Hippocampal formation (tissue), 2 donors: ENCODE data around the gene DPAGT1.
A peak's percentile ranks its signal among the peaks of the same experiment; 100 is the strongest.

Experiments
- DNase-seq, 2 donors: peaks; one replicate each; lab custom pipeline; 2025; lab: John Stamatoyannopoulos, UW

The DPAGT1 gene

GRCh38 chr11:119057000-119057769 is 44.5 kb downstream of the DPAGT1 start, which contains the start of gene HYOU1:
Gene HYOU1 (minus strand): TSS chr11:119057205. CDS start chr11:119056160, 1,045 bp downstream.
- peak; percentile 93 to 96 for DNase-seq

- no peak for DNase-seq
Measured at GRCh38 chr11:119056421-119056999, 45.1 kb downstream of the DPAGT1 start.

DNA sequence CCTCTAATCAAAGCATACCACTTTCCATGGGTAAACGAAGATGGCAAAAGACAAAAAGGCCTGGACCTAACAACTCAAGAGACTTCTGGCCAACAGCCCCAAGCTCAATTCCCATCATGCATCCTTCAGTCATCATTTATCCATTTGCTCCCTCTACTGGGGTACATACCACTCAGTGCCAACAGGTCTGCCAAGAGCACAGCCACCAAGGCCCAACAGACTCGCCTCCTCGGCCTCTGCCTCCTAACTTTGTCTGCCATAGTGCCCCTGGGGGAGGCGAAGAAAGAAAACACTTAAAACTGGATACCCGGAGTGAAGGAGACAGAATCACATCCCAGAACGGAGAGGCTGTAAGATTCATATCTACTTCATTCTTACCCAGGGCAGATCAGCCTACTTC is 45.8 kb downstream of the DPAGT1 start:
- DNase-seq: no peak

- no peak for DNase-seq
Measured at GRCh38 chr11:119054418-119054817, 47.2 kb downstream of the DPAGT1 start.

DNA sequence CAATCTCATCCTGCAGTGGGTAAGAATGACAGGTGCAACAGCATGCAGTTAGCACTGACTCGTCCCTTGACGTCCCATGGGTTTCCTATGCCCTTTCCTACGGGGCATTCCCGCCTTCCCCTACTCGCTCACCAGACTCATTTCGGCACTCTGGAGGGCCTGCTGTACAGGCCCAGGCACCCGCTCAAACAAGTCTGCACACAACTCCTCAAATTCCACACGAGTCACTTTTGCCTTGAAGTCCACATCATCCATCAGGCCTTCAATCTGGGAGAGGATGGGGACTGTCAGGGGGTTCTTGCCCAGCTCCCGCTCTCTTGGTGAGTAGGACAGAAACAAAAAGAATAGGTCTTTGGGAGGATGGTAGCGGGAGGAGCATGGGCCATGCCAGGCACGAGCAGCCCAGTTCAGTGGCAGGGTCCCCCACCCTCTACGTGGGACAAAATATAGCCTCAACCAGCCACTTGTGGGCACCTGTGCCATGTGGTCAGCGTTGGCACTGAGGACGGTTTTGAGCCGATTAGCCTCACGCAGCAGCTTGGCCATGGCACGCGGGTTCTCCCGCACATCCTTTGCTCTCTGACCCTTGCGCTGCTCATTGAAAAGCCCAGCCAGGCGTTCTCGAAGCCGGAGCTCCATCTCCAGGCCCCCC is 49.4 kb downstream of the DPAGT1 start:
- no peak for DNase-seq

DNA sequence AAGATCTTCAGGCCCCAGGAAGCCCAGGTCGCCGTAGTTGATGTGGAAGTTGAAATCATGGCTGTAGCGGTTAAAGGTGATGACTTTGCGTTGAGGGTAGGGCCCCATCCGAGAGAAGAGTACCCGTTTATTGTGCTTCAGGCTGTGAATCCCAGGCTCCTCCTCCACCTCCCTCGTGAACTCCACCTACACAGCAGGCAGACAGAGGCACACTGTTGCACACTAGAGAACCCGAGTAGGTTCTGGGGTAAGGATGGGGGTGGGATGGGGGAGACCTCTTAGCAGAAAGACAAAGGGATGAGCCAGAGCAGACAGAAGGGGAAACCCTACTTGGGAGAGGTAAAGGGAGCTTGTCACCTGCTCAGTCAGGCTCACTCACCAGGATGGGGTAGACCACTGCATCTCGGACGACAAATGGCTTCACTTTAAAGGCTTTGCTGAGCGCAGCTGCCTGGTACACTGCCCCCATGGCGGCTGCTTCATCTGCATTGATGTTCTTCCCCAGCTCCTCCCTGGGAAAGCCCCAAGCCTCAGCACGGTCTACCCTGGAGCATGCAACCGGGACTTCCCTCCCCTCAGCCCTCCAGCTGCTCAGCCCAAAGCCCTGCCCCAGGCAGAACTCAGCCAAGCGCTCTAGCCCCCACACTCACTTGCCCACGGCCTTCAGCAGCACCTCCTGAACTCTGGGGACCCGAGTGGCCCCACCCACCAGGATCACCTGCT is 50.1 kb downstream of the DPAGT1 start:
- DNase-seq: no peak

GRCh38 chr11:119049081-119049480 is 52.6 kb downstream of the DPAGT1 start:
- no peak for DNase-seq

DNA sequence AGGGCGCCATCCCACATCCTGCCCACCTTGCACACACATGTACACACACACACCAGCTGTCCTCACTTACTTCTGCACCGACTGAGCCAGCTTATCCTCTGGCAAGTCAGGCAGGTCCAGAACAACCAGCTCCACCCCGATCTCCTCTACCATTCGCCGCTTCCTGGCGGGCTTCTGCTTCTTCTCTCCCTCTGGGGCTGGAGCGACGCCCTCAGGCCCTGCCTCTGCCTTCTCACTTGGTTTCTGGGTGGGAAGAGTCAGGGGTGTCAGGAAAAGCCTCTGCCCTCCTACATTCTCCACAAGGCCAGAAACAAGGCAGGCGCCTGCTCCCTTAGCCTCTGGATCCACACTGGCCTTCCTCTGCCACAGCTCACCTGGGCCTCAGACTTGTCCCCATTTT is 53.0 kb downstream of the DPAGT1 start:
- no peak for DNase-seq

- DNase-seq: no peak
Measured at GRCh38 chr11:119047205-119047604, 54.4 kb downstream of the DPAGT1 start.
